Suprapubic skin (tissue), 4 donors: ENCODE measurements around the gene SQSTM1. TPM values are rescaled to one million over a fixed set of nuclear protein-coding genes. Genes with fewer than 3 reads are reported as not detected.

Source experiments
- DNase-seq, 2 donors: peaks; one replicate each; pipeline ENCODE4 v3.0.0-alpha.2; 2019; ENCODE audit warnings: low spot score in 2 of 2
- H3K27ac ChIP-seq: fragments of 200-600 bp; sonication (generic); one replicate; pipeline ENCODE4 v1.5.1; 2019
- H3K27me3 ChIP-seq: fragments of 200-600 bp; sonication (generic); one replicate; pipeline ENCODE4 v1.5.1; 2019
- H3K36me3 ChIP-seq: fragments of 200-600 bp; sonication (generic); one replicate; pipeline ENCODE4 v1.5.1; 2019
- H3K4me1 ChIP-seq: fragments of 200-600 bp; sonication (generic); one replicate; pipeline ENCODE4 v1.5.1; 2019
- H3K4me3 ChIP-seq: fragments of 200-600 bp; sonication (generic); one replicate; pipeline ENCODE4 v1.5.1; 2019; ENCODE audit warnings: mild to moderate bottlenecking
- H3K9me3 ChIP-seq: fragments of 200-600 bp; sonication (generic); one replicate; pipeline ENCODE4 v1.5.1; 2019
- EP300 ChIP-seq: sonication (generic); formaldehyde crosslinking; IDR thresholded peaks from one replicate; pipeline ENCODE4 v1.6.1; 2017; ENCODE audit warnings: antibody characterized with exemption
- POLR2A ChIP-seq, 2 donors: fragments of 450-650 bp; IDR thresholded peaks; one replicate each; pipeline ENCODE4 v1.6.1; 2017; ENCODE audit warnings: antibody characterized with exemption in 2 of 2, mild to moderate bottlenecking in 2 of 2, moderate library complexity in 2 of 2
- POLR2AphosphoS5 ChIP-seq, 3 donors: sonication (generic); formaldehyde crosslinking; IDR thresholded peaks; one replicate each; pipeline ENCODE4 v1.6.1; 2017; ENCODE audit warnings: antibody characterized with exemption in 3 of 3
- WGBS: methylation state at CpG from one replicate; pipeline ENCODE4 v1.1.5; 2018; 5-methylcytosine and 5-hydroxymethylcytosine counted together
- total RNA-seq, 4 donors: library from RNA; depleted of rRNA; stranded (reverse); fragments of >200 nt; gene quantifications; one replicate each; pipeline ENCODE4 v1.1.0, GENCODE V29; 2016
- TF ChIP-seq, protein P1 (sequence below), 2 donors: fragments of 200-600 bp in 1 of 2; fragments of 450-650 bp in 1 of 2; sonication (generic) in 1 of 2; IDR thresholded peaks; one replicate each; pipeline ENCODE4 v1.5.1; 2016 to 2019; ENCODE audit warnings: antibody characterized with exemption in 2 of 2, mild to moderate bottlenecking in 1 of 2, moderate library complexity in 1 of 2

The SQSTM1 gene
- total RNA-seq, 4 donors from 2014 or later = 183 to 282 (median 265) TPM

DNA sequence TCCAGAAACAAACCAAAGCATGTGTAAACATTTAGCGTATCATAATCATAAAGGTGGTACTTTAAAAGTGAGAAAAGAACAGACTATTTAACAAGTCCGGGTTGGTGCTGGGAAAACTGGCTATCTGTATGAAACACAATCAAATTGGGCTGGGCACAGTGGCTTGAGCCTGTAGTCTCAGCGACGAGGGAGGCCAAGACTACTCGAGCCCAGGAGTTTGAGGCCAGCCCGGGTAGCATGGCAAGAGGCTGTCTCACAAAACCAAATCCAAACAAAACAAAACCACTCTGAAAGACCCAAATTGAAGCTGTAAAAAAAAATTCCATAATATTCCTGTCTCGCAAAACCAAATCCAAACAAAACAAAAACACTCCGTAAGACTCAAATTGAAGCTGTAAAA is 33.7 kb downstream of the SQSTM1 start:
- Histone ChIP-seq H3K4me3 (no peak overlapping the region), H3K27ac (no peak overlapping the region), H3K27me3 (no peaks in the 10 kb centered on the region), H3K9me3 (no peaks in the 10 kb centered on the region), H3K4me1 (peaks cover 16% of the 10 kb centered on the region), H3K36me3 (peaks cover 39% of the 10 kb centered on the region)
- DNase-seq = no peak
- TF ChIP-seq POLR2A (IDR thresholded peaks at IDR 0.05) = no peak
- TF ChIP-seq, protein P1, sequence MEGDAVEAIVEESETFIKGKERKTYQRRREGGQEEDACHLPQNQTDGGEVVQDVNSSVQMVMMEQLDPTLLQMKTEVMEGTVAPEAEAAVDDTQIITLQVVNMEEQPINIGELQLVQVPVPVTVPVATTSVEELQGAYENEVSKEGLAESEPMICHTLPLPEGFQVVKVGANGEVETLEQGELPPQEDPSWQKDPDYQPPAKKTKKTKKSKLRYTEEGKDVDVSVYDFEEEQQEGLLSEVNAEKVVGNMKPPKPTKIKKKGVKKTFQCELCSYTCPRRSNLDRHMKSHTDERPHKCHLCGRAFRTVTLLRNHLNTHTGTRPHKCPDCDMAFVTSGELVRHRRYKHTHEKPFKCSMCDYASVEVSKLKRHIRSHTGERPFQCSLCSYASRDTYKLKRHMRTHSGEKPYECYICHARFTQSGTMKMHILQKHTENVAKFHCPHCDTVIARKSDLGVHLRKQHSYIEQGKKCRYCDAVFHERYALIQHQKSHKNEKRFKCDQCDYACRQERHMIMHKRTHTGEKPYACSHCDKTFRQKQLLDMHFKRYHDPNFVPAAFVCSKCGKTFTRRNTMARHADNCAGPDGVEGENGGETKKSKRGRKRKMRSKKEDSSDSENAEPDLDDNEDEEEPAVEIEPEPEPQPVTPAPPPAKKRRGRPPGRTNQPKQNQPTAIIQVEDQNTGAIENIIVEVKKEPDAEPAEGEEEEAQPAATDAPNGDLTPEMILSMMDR (IDR thresholded peaks at IDR 0.05) = no peak
- no peak for TF ChIP-seq EP300
- TF ChIP-seq POLR2AphosphoS5 (IDR thresholded peaks at IDR 0.05) = no peak
- 85% methylated on average over 8 of the region's 8 CpGs for WGBS

GRCh38 chr5:179858241-179858585 is 37.5 kb downstream of the SQSTM1 start:
- DNase-seq = no peak
- Histone ChIP-seq H3K27ac (peak overlapping the region; percentile 84), H3K36me3 (peaks cover 18% of the 10 kb centered on the region), H3K4me3 (peak overlapping the region; percentile 80), H3K4me1 (peaks cover 29% of the 10 kb centered on the region), H3K27me3 (no peaks in the 10 kb centered on the region), H3K9me3 (no peaks in the 10 kb centered on the region)
- TF ChIP-seq POLR2A (IDR thresholded peaks at IDR 0.05) (no peak), EP300 (no peak), POLR2AphosphoS5 (IDR thresholded peaks at IDR 0.05) (no peak)
- TF ChIP-seq, protein P1 (IDR thresholded peaks at IDR 0.05) = no peak
- WGBS = under 1% methylated on average over 18 of the region's 32 CpGs

GRCh38 chr5:179858586-179859427 is 38.1 kb downstream of the SQSTM1 start, which contains the start of gene MRNIP:
Gene MRNIP, minus strand, starts transcription at chr5:179858817. Its CDS starts 21 bp downstream, at chr5:179858796.
- Histone ChIP-seq H3K4me1 (peaks cover 29% of the 10 kb centered on the region), H3K4me3 (peak within 1 kb of the TSS; percentile 80), H3K27me3 (no peaks in the 10 kb centered on the region), H3K27ac (peak within 1 kb of the TSS; percentile 84), H3K36me3 (peaks cover 22% of the 10 kb centered on the region), H3K9me3 (no peaks in the 10 kb centered on the region)
- WGBS = under 1% methylated on average over 47 of the region's 90 CpGs
- TF ChIP-seq EP300 = no peak
- TF ChIP-seq POLR2AphosphoS5 (IDR thresholded peaks at IDR 0.05) = peak in 2 of 3 donors; percentile 39 to 77
- peak in 1 of 2 donors; percentile 42 for TF ChIP-seq POLR2A (IDR thresholded peaks at IDR 0.05)
- DNase-seq = peak; percentile 97 to 98

GRCh38 chr5:179860301-179860700 is 39.6 kb downstream of the SQSTM1 start:
- TF ChIP-seq, protein P1 (IDR thresholded peaks at IDR 0.05) = no peak
- TF ChIP-seq POLR2A (IDR thresholded peaks at IDR 0.05) = no peak
- WGBS = 51% methylated on average over 11 of the region's 11 CpGs
- peak in 1 of 2 donors; percentile 44 for DNase-seq
- no peaks in the 10 kb centered on the region for H3K9me3 ChIP-seq
- peaks cover 29% of the 10 kb centered on the region for H3K4me1 ChIP-seq
- H3K4me3 ChIP-seq = no peak overlapping the region
- no peaks in the 10 kb centered on the region for H3K27me3 ChIP-seq
- peaks cover 37% of the 10 kb centered on the region for H3K36me3 ChIP-seq
- no peak overlapping the region for H3K27ac ChIP-seq

- no peak for TF ChIP-seq POLR2A (IDR thresholded peaks at IDR 0.05)
- no peaks in the 10 kb centered on the region for H3K9me3 ChIP-seq
- peaks cover 57% of the 10 kb centered on the region for H3K36me3 ChIP-seq
These were observed 41.6 kb downstream of the SQSTM1 start for GRCh38 chr5:179862296-179862695.

GRCh38 chr5:179862891-179863290 is 42.2 kb downstream of the SQSTM1 start:
- peaks cover 21% of the 10 kb centered on the region for H3K4me1 ChIP-seq
- peak in 1 of 2 donors; percentile 42 for DNase-seq
- no peaks in the 10 kb centered on the region for H3K9me3 ChIP-seq
- H3K27ac ChIP-seq = no peak overlapping the region
- H3K36me3 ChIP-seq = peaks cover 63% of the 10 kb centered on the region
- TF ChIP-seq POLR2AphosphoS5 (IDR thresholded peaks at IDR 0.05) (no peak), EP300 (no peak), POLR2A (IDR thresholded peaks at IDR 0.05) (no peak)
- TF ChIP-seq, protein P1 (IDR thresholded peaks at IDR 0.05) = no peak
- H3K27me3 ChIP-seq = no peaks in the 10 kb centered on the region
- 95% methylated on average over 7 of the region's 9 CpGs for WGBS
- no peak overlapping the region for H3K4me3 ChIP-seq

More at GRCh38 chr5:179862296-179862695, 41.6 kb downstream of the SQSTM1 start:
- Histone ChIP-seq H3K27me3 (no peaks in the 10 kb centered on the region), H3K27ac (no peak overlapping the region), H3K4me1 (peaks cover 27% of the 10 kb centered on the region), H3K4me3 (no peak overlapping the region)
- DNase-seq = peak in 1 of 2 donors; percentile 11
- WGBS = 91% methylated on average over 1 of the region's 2 CpGs
